HFF-Myc (cell line): ENCODE data around the gene EPHA6.

Source experiments
- DNase-seq: peaks from one replicate; pipeline ENCODE4 v3.0.0-alpha.2; 2011; ENCODE audit warnings: low read depth; ENCODE audit errors: extremely low read depth
- H3K4me3 ChIP-seq: replicated peaks from 2 replicates; pipeline ENCODE4 v1.5.1; 2011; ENCODE audit warnings: low read depth, mild to moderate bottlenecking, control low read depth, low read length
- CTCF ChIP-seq: IDR thresholded peaks from 2 replicates; pipeline ENCODE4 v1.5.1; 2012; ENCODE audit warnings: mild to moderate bottlenecking, low read depth, low read length, control low read depth; ENCODE audit errors: missing control alignments

Gene EPHA6

DNA sequence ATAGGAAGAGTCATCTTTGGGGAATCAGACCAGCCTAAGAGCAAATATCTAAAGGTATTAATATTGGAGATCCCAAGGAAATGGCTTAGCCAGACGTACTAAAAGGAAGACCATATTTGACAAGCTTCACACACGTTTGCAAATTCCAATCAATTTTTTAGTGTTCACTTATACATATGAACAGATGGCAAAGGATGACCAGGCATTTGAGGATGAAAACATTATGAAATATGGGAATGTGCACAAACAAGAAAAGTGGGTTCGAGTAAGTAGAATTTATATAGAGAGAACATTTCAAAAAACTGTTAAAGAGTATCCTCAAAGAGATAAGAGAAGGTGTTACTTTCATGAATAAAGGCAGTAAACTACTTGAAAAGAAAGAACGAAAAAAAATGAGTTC lies 981.6 kb downstream of the EPHA6 start:
- TF ChIP-seq CTCF = no peak
- DNase-seq = no peak
- no peak overlapping the region for H3K4me3 ChIP-seq
